HepG2 (cell line): Measurements from ENCODE around the gene SEMA3B. TPM values are rescaled to one million over a fixed set of nuclear protein-coding genes. Genes with fewer than 3 reads are reported as not detected.

ENCODE experiments used
- ATF5 ChIP-seq: sonication (generic); formaldehyde crosslinking; IDR thresholded peaks from 2 replicates; pipeline ENCODE4 v1.4.0; 2020; ENCODE audit warnings: mild to moderate bottlenecking, low read depth, missing genetic modification reagents
- HNF4A ChIP-seq: sonication (generic); formaldehyde crosslinking; IDR thresholded peaks from 2 replicates; pipeline ENCODE4 v1.4.0; 2020; ENCODE audit warnings: missing genetic modification reagents
- HOMEZ ChIP-seq: IDR thresholded peaks from 2 replicates; pipeline ENCODE4 v1.6.1; 2016; ENCODE audit warnings: low read depth
- MED13 ChIP-seq: sonication (generic); formaldehyde crosslinking; IDR thresholded peaks from 2 replicates; pipeline ENCODE4 v1.5.0; 2020; ENCODE audit warnings: missing genetic modification reagents
- REXO4 ChIP-seq: sonication (generic); formaldehyde crosslinking; IDR thresholded peaks from 2 replicates; pipeline ENCODE4 v1.8.0; 2022; ENCODE audit warnings: missing genetic modification reagents, mild to moderate bottlenecking, borderline replicate concordance
- ZBED4 ChIP-seq: sonication (generic); formaldehyde crosslinking; IDR thresholded peaks from 2 replicates; pipeline ENCODE4 v1.4.0; 2020; ENCODE audit warnings: missing genetic modification reagents, borderline replicate concordance
- ZBTB14 ChIP-seq: sonication (generic); formaldehyde crosslinking; IDR thresholded peaks from 2 replicates; pipeline ENCODE4 v1.4.0; 2020; ENCODE audit warnings: missing genetic modification reagents
- ZFP90 ChIP-seq: sonication (generic); formaldehyde crosslinking; IDR thresholded peaks from 2 replicates; pipeline ENCODE4 v1.8.0; 2022; ENCODE audit warnings: missing genetic modification reagents, mild to moderate bottlenecking, inconsistent platforms, borderline replicate concordance
- ZNF253 ChIP-seq: sonication (generic); formaldehyde crosslinking; IDR thresholded peaks from 2 replicates; pipeline ENCODE4 v1.8.0; 2022; ENCODE audit warnings: mild to moderate bottlenecking, missing genetic modification reagents, borderline replicate concordance
- polyA plus RNA-seq, 8 experiments: library from polyadenylated mRNA; depleted of rRNA in 3 of 8; stranded (reverse) in 7 of 8; unstranded in 1 of 8; fragments of >200 nt; fragmentation: Illumina TruSeq in 4 of 8; extraction: Trizol in 4 of 8; gene quantifications; 2 replicates each; pipeline versions ENCODE4 v1.2.1 to v1.2.3, GENCODE V29; 2011 to 2016; ENCODE audit warnings: low read depth in 4 of 8, missing spikeins in 1 of 8, mixed read lengths in 1 of 8; ENCODE audit not compliant: insufficient read depth in 1 of 8
- total RNA-seq, 5 experiments: library from RNA; depleted of rRNA; stranded (reverse); fragments of >200 nt; fragmentation: Illumina TruSeq; extraction: Trizol; gene quantifications; 2 replicates each; pipeline ENCODE4 v1.2.3, GENCODE V29; 2016; ENCODE audit warnings: low read depth in 1 of 5
- TF ChIP-seq, protein P1 (sequence below): sonication (generic); formaldehyde crosslinking; IDR thresholded peaks from 2 replicates; pipeline ENCODE4; 2020; ENCODE audit warnings: missing genetic modification reagents, mild to moderate bottlenecking, borderline replicate concordance
- TF ChIP-seq, protein P2 (sequence below): sonication (generic); formaldehyde crosslinking; IDR thresholded peaks from 2 replicates; pipeline ENCODE4 v1.9.0; 2021; ENCODE audit warnings: missing genetic modification reagents, mild to moderate bottlenecking, borderline replicate concordance
- TF ChIP-seq, protein P3 (sequence below): sonication (generic); formaldehyde crosslinking; IDR thresholded peaks from 2 replicates; pipeline ENCODE4 v1.4.0; 2020; ENCODE audit warnings: missing genetic modification reagents, borderline replicate concordance

SEMA3B gene
- total and polyA plus RNA-seq, 2 of the 13 experiments (the other 11 are each of a cell fraction or from before 2014, with no cell fraction given), result 93.2 to 158 TPM

GRCh38 chr3:50319894-50320625 is 51.1 kb downstream of the SEMA3B start (continued):
- TF ChIP-seq MED13 (CRISPR knock-in tag) (no peak), REXO4 (no peak), ZBTB14 (peak; percentile 17; the same call in 1 of the 2 replicates), HNF4A (no peak), ZNF253 (CRISPR knock-in tag) (no peak), ZFP90 (CRISPR knock-in tag) (no peak), ZBED4 (CRISPR knock-in tag) (no peak), ATF5 (CRISPR knock-in tag) (no peak), HOMEZ (no peak)
- TF ChIP-seq, protein P1, sequence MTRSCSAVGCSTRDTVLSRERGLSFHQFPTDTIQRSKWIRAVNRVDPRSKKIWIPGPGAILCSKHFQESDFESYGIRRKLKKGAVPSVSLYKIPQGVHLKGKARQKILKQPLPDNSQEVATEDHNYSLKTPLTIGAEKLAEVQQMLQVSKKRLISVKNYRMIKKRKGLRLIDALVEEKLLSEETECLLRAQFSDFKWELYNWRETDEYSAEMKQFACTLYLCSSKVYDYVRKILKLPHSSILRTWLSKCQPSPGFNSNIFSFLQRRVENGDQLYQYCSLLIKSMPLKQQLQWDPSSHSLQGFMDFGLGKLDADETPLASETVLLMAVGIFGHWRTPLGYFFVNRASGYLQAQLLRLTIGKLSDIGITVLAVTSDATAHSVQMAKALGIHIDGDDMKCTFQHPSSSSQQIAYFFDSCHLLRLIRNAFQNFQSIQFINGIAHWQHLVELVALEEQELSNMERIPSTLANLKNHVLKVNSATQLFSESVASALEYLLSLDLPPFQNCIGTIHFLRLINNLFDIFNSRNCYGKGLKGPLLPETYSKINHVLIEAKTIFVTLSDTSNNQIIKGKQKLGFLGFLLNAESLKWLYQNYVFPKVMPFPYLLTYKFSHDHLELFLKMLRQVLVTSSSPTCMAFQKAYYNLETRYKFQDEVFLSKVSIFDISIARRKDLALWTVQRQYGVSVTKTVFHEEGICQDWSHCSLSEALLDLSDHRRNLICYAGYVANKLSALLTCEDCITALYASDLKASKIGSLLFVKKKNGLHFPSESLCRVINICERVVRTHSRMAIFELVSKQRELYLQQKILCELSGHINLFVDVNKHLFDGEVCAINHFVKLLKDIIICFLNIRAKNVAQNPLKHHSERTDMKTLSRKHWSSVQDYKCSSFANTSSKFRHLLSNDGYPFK (CRISPR knock-in tag), result no peak
- TF ChIP-seq, protein P2, sequence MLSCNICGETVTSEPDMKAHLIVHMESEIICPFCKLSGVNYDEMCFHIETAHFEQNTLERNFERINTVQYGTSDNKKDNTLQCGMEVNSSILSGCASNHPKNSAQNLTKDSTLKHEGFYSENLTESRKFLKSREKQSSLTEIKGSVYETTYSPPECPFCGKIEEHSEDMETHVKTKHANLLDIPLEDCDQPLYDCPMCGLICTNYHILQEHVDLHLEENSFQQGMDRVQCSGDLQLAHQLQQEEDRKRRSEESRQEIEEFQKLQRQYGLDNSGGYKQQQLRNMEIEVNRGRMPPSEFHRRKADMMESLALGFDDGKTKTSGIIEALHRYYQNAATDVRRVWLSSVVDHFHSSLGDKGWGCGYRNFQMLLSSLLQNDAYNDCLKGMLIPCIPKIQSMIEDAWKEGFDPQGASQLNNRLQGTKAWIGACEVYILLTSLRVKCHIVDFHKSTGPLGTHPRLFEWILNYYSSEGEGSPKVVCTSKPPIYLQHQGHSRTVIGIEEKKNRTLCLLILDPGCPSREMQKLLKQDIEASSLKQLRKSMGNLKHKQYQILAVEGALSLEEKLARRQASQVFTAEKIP (CRISPR knock-in tag), result no peak
- TF ChIP-seq, protein P3, sequence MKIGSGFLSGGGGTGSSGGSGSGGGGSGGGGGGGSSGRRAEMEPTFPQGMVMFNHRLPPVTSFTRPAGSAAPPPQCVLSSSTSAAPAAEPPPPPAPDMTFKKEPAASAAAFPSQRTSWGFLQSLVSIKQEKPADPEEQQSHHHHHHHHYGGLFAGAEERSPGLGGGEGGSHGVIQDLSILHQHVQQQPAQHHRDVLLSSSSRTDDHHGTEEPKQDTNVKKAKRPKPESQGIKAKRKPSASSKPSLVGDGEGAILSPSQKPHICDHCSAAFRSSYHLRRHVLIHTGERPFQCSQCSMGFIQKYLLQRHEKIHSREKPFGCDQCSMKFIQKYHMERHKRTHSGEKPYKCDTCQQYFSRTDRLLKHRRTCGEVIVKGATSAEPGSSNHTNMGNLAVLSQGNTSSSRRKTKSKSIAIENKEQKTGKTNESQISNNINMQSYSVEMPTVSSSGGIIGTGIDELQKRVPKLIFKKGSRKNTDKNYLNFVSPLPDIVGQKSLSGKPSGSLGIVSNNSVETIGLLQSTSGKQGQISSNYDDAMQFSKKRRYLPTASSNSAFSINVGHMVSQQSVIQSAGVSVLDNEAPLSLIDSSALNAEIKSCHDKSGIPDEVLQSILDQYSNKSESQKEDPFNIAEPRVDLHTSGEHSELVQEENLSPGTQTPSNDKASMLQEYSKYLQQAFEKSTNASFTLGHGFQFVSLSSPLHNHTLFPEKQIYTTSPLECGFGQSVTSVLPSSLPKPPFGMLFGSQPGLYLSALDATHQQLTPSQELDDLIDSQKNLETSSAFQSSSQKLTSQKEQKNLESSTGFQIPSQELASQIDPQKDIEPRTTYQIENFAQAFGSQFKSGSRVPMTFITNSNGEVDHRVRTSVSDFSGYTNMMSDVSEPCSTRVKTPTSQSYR (CRISPR knock-in tag), result no peak
